GM18508 (cell line): ENCODE results near the gene RPF1.

Experiments
- ATAC-seq: cut with Tn5 transposase; IDR thresholded peaks from one replicate; pipeline ENCODE4 v1.9.1; 2021; ENCODE audit warnings: moderate number of reproducible peaks; ENCODE audit not compliant: insufficient read depth, unreplicated experiment

RPF1 gene

GRCh38 chr1:84541679-84542078, 62.6 kb downstream of the RPF1 start:
- no peak for ATAC-seq
